Eye (tissue), 1 donor: ENCODE data around the gene SLC4A4.
"Not testable (repeated sequence)": the region's sequence is repeated elsewhere in the genome, so short reads cannot be mapped to it uniquely, and the experiment has no call there.

Experiments
- DNase-seq: peaks from one replicate; pipeline ENCODE4 v3.0.0-alpha.2; 2015

SLC4A4 gene

DNA sequence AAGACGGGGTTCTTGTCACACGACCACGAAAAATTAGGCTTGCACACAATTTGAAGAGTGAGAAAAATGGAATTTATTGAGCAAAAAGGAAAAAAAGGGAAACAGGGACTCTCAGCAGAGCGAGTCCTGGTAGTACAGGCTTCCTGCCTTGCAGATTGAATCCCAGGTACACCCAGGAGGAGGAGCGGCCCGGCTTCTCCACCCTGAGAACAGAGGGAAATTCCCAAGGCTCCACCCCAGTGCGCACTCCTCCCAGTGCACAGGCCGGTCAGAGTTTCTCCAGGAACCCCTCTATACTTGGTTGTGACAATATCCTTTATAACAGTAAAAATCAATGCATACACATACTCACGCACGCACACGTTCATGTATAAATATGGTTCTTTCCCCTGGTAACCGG, 22.0 kb downstream of the SLC4A4 start:
- no peak for DNase-seq

DNA sequence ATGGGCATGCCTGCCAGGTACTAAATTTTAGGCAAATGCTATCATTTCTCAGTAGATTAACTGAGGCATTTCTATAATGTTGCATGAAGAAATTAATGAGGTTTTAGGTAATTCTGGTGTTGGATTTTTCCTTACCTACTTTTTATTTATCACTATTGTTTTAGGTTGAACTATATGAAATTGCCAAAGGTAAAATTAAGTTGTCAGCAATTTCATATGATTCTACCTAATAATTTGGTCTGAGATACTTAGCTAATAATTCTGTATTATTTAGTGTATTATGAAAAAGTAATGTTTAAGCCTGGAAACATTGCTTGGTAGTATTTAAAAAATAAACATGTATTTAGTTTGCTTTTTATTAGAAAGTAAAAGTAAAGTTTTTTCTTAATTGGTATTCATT, 22.7 kb downstream of the SLC4A4 start:
- no peak for DNase-seq

DNA sequence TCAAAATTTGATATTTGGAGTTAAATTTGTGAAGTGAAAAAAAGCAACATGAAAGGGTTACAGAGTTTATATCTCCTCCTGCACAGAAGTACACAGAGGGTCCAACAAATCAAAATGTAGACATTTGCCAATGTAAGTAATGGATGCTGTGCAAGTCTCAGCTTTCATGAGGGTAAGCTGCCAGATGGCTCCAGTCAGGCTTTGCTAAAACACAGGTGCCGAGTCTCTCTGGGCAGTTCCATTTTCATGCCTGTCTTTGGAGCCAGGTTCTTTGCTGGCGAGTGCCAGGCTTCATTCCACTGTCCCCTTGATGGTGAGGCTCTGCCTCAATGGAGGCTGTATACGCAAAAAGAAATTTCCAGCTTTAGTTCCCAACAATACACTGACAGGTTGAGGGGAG, 27.9 kb downstream of the SLC4A4 start:
- no peak for DNase-seq

DNA sequence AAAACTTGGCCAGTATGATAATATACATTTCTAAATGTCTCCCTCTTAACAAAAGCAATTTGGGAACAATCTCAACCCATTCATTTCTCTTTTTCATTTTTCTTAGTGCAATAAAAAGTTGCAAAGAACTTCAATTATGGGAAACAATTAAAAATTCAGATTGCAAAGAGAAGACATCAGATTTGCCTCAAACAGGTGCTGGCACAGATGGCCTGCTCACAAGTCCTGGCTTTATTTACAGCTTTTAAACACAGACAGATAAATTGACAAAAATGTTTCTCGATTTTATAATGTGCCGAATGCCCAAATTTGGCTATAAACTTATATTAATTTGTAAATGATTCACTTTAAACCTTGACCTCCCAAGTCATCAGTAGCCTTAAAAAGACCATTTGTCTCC, 28.7 kb downstream of the SLC4A4 start:
- DNase-seq: no peak

DNA sequence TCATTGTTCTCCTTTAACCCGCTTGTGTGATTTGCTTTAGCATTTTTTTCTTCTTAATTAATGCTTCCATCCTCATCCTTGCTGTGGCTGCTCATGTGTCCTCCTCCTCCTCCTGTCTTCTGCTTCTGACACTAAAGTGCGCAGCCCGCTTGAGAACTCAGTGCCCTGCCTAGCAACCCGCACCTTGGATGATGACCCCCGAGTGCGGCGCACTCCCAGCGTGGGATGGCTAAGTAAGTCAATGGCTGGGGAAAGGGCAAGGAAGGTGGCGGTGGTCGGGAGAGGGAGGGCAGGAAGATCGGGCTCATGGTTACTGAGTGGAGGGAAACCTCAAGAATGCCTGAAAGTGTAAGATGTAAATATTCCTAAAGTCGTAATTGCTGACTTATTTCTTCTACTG, 30.1 kb downstream of the SLC4A4 start:
- no peak for DNase-seq

DNA sequence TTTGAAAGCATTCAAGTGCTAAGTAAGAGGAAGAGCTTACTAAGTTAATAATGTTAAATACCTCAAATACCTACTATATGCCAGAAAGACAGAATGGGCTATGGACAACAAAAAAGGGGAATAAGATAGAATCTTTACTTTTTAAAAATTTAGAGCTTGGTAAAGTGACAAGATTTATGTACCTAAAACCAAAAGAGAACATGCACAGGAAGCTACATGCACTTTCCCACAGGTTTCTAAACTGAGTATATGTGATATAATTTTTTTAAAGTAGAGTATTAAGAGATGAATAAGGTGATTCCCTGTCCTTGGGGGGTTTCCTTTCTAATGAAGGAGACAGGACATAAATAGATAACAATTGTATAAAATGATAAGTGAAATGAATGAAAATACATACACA, 30.7 kb downstream of the SLC4A4 start:
- DNase-seq: no peak

DNA sequence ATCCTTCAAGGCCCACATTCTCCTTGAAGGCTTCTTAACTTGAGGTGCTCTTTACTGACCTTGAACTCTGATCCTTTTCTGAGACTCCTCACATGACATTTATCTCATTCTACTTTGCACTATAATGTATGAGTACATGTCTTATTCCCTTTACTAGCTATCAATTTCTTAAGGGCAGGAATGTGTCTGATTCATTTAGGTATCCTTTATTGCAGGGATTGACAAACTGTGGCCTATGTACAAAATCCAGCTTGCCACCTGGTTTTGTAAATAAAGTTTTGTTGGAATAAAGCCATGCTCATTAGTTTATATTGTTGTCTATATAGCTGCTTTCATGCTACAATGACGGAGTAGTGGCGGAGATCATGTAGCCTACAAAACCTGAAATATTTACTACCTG, 36.7 kb downstream of the SLC4A4 start:
- DNase-seq: no peak

DNA sequence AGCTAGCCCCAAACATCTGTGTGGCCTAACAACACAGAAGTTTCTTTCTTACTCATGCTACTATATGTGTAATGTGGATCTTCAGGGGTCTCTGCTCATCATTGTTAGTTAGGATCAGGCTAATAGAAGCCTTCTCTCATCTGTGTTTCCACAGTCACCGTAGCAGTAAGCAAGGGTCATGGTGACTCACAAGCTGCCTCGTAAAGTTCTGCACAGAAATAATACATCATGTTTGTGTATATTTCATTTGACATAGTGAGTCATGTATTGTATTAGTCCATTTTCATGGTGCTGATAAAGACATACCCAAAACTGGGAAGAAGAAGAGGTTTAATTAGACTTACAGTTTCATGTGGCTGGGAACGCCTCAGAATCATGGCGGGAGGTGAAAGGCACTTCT, 38.7 kb downstream of the SLC4A4 start:
- DNase-seq: no peak

DNA sequence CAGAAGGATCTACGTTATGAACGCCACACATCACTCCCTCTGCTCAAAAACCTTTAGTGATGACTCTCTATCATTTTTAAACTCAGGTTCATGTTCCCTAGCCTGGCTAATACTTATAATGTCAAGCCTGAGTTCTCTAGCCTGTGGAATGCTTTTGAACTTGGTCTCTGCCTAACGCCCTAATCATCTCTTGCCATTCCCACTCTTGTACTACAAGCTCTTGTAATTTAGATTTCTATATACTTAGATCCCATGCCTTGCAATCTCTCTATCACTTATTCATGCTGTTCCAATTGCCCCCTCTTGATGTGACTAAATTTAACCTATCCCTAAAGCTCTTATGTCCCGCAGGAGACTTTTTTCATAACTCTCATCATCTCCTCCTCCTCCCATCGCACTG, 40.3 kb downstream of the SLC4A4 start:
- no peak for DNase-seq

DNA sequence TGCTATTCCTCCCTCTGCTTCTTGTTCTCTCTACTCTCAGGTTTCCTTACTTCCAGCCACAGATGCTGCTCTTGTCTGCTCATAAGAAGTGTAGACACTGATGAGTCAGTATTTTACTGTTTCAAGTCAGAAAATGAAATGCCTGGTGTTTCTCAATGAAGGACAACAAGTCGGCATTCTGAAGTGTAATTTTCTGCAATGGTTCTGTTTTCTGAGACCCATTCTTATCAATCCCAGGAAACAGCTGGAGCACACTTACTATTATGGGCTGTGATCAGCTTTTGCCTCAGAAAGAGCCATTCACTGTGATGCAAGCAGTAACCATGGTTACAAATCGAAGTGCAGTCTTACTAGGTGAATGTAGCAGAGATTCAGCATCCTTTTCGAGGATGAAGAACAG, 42.0 kb downstream of the SLC4A4 start:
- no peak for DNase-seq

DNA sequence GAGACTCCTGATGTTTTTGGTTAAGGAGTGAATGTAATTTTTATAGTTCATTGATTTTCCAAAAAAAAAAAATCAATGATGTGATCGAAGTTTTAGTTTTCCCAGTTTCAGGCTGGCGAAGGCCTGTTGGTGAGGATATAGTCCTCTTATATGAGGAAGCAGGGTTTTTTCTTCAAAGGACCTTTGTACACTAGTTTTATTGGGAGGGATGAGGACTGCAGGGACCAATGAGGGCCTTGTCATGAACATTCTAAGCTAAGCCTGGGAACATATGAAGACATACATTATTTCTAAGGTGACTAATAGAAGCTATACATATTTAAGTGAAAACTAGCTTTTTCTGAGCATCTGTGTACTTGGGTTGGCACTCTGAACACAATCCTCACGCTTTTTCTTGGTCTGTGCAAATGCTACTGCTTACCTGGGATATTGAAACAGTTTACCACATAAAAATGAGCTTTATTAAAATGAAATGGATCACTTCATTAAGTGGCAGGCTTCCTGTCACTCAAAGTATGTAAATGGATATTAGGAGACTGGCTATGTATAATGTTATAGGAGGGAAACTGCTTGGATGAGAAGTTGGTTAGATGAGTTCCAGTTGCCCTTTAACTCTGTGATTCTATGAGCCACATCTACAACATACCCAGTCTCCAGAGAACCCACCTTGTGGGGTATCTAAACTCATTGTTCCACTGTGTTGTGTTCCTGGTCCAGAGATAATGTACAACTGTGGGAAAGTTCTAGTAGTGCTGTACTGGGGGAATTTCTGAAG, 43.5 kb downstream of the SLC4A4 start:
- DNase-seq: no peak

DNA sequence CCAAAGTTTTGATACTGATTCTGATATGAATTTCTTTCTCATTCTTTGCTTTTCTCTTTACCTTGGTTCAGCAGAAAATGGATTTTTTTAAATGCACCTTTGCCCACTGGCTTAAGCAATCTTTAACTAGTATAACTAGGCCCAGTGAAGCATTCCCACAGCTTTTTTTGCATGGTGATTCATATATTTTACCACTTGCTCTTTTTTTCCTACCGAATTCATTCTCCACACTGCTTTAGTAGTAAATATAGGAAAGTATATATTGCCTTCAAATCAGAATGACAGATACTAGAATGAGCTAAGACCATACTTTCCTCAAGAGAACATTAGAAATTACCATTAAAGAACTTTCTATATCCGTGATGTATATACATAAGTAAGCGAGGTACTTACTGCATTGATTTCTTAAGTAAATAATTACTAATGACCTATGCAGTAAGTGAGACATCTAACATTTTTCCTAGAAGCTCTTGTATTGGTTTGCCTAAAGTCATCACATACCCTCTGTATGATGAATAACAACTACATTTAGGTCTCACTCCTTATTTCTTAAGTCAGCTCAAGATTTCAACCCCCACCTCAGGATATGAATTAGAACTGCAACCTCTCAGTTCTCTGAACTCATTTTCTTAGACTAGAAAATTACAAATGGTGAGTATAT, 44.2 kb downstream of the SLC4A4 start:
- DNase-seq: no peak

DNA sequence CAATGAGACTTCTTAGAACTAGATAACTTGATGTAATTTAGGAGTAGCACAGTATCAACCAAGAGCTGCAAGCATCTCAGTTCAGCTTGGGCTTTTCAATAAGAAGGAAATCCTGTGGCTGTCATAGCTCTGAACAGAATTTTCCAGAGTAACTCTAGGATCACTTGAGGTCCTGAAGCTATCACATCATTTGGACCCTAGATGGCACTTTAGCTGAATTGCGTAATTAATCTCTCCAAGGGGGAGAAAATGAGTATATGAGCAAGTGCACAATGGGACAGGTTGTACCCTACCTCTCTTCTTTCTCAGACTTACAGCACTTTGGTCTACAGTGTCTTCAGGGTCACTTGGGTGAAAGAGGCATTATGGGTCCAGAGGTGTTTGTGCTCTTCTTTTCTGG, 45.2 kb downstream of the SLC4A4 start:
- no peak for DNase-seq

DNA sequence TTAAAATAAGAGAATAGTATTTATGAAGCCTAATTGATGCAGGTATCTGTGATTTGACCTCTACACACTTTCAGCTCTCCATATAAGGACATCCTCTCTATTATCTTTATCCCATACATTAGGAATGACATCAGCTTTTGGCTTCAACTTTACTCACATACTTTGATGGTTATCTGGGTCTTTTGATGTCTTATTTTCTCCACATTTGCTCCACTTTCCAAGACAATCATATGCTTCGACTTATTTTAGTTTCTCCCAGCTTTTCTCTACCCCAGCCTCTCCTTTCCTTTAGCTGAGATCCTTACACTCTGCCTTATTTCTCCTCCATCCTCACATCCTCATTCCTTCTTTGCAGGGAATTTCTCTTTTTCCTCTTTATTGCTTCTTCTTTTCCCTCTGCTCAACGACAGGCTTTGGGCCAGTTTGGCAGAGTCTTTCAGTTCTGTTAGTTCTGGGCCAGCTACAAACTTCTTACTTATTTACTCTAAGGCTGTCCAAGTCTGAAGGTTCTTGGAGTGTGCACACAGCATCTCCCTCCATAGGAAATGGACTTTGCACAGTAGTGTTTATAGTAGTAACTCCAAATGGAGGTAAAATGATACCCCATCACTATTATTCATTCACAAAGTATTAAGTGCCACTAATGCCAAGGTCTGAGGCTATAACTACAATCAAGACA, 50.5 kb downstream of the SLC4A4 start:
- peak; percentile 52 for DNase-seq

DNA sequence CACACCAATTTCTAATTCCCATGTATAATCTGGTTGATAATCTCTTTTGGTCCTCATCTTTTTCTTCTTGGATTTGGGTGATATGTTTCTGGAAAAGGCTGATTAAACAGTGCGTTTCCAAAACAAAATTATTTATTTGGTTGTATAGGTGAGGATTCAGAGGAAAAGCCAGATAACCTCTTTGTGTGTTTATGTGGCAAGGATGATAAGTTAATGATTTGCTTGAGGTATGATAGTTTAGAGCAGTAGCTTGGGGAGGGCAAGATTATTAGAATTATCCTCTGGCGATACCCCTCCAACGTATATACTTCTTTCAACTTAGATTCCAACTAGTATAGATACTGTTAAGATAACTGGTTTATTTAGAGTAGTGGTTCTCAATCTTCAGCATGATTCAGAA, 53.3 kb downstream of the SLC4A4 start:
- no peak for DNase-seq

DNA sequence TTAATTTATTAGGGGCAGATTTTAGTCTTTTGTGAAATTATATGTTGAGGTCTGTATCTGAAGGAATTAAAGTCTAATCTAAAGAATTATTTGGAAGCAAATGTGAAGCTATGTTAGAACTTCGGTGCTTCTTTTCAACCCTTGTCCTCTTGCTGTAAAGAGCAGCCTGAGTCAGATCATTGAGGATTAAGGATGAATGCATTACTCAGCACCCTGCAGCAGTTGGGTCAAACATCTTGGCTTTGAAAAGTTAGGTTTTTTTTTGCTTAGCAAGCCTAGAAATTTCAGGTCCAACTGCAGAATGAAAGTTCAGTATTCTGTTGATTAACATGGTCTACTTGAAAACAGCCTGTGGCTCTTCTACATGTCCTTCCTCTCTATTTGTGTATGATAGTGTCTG, 57.6 kb downstream of the SLC4A4 start:
- DNase-seq: no peak

DNA sequence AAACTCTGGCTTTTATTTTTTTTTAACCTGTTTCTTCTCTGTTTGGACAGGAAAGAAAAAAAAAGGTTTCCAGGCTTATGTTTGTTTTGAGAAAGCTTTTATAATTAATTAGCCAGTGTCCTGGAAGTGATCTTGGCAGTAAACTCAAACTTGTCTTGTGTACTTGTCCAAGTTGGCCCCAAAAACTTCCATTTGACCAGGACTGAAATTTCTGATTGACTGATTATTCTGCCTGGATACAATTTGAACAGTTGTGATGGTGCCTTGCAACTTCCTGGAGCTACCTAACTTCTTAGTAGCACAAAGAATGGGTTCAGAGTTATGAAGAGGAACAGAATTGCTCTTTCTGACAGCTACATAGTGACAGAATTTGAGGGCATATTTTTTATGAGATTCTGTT, 62.0 kb downstream of the SLC4A4 start:
- DNase-seq: no peak

DNA sequence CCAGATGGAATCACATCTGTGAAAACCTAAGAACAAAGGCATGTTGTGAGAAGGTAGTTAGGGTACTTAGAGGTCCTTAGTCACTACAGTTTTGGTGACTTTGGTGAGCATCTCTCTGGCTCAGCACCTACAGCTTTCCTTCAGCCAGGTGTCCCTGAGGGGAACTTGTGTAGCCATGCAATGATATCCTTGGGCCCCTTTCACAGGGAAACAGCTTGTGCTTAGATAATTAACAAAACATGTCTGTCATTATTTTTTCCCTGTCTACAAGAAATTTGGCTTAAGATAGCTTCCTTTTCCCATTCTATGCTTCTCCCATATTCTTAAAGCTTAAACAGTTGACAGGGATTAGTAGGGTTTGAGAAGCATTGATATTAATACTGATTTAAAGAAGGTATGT, 63.8 kb downstream of the SLC4A4 start:
- DNase-seq: no peak

DNA sequence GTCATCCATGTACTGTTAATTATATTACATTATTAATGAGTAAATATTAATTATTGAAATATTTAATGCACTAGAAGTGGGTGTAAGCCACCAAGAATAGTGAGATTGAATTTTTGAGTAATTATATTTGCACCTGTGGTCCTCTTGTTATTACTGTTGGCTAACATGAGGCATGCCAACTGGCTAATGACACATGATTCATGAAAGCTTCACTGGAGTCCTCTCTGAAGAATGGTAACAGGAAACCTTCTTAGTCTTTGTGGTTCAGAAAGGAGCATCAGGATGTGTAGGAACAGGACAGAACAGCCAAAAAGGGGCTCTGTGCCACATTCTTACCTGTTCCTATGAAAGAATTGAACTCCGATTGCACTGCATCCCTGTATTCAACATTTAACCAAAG, 65.2 kb downstream of the SLC4A4 start:
- peak; percentile 13 for DNase-seq

DNA sequence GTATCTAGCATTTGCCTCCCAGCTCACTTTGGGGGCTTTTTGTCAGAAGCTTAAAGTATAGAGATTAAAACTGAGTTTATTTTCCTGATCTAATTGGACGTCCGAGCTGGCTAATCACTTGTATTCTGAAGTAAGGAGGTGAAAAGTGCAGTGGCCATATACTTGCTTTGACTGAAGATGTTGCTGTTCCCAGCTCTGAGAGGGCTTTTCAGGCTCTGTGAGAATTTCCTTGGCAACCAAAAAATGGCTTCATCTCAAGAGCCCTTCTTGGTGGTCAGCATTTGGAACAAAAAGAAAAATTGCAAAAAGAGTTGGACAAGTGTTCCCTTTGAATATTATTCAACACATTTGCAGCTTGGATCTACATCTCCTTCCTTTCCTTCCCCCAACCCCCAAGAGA, 67.0 kb downstream of the SLC4A4 start:
- DNase-seq: peak; percentile 20

DNA sequence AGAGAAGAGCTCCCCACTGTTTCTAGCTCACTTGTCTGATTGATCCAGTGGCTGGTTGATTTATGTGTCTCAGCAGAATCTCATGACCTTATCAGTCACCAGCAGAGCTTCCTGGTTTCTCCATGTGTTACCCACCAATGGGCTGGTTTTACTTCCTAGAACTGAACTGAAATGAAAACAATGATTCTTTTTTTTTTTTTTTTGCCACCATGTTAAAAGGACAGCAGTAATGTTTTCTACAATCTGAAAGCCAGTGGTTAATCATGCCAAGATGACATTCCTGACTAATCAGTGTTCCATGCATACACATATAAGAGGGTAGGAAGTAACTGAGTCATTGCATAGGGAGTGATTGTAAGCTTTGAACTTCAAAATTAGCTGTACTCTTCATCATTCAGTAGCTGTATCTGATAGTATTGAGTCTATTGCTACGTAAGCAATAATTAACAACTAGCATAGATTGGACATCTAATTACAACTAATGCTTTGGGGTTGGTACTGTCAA, 67.7 kb downstream of the SLC4A4 start:
- no peak for DNase-seq

DNA sequence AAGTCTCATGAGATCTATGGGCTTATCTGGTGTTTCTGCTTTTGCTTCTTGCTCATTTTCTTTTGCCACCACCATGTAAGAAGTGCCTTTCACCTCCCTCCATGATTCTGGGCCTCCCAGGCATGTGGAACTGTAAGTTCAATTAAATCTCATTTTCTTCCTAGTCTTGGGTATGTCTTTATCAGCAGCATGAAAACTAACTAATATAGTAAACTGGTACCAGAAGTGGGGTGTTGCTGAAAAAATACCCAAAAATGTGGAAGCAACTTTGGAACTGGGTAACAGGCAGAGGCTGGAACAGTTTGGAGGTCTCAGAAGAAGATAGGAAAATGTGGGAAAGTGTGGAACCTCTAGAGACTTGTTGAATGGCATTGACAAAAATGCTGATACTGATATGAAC, 70.1 kb downstream of the SLC4A4 start:
- DNase-seq: not testable (repeated sequence)

DNA sequence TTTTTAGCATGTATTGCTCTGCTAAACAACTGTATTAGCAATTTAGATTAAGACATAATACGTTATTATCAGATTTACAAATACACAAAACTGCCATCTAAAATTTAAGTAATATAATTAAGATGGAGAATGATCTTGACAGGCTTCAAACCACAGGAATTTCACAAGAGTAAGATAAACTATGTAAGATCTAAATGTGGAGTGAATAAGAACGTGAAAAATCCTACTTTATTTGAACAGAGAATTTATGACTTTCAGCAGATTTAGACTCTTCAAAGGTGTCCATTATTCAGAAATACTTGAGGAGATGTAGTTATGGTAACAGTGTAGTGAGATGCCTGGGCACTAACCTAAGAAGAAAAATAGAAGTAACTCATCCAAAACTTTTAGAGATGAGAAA, 73.2 kb downstream of the SLC4A4 start:
- DNase-seq: peak; percentile 15

DNA sequence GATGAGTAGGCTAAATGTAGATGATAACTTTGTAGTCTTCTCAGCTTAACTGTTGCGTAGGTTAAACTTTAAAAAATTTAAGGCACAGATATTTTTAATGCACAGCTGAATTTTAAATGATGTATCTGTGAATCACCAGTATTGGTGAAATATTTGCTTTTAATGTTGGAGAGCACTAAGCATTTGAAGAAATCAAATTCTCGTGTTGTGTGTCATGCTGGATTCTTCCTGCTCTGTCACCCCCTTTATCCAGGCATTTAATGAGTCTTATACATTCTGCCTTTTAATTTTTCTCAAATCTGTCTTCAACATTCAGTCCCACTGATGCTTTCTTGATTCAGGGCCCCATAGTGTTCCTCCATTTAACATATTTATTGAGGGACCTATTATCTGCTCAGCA, 76.7 kb downstream of the SLC4A4 start:
- no peak for DNase-seq
